DOHH2 (cell line): ENCODE measurements around the gene YEATS2.

Source experiments
- H3F3A ChIP-seq: fragments of 200-600 bp; sonication (generic), shearing (Covaris generic); 2 replicates; pipeline ENCODE4 v1.6.0; 2016; ENCODE audit warnings: antibody characterized with exemption, mild to moderate bottlenecking; ENCODE audit not compliant: control insufficient read depth, insufficient read depth
- H3K27ac ChIP-seq: fragments of 200-600 bp; sonication (generic); 2 replicates; pipeline ENCODE4 v1.5.1; 2014; ENCODE audit warnings: low read depth, mild to moderate bottlenecking, low read length, moderate library complexity
- H3K27me3 ChIP-seq: fragments of 200-600 bp; sonication (generic); 2 replicates; pipeline ENCODE4 v1.6.1; 2014; ENCODE audit warnings: mild to moderate bottlenecking, low read length, mixed read lengths; ENCODE audit not compliant: control insufficient read depth
- H3K36me3 ChIP-seq: fragments of 200-600 bp; sonication (generic); 2 replicates; pipeline ENCODE4 v1.6.1; 2014; ENCODE audit warnings: mild to moderate bottlenecking, low read length, moderate library complexity, mixed read lengths; ENCODE audit not compliant: control insufficient read depth
- H3K4me1 ChIP-seq: fragments of 200-600 bp; sonication (generic); 2 replicates; pipeline ENCODE4 v1.6.1; 2014; ENCODE audit warnings: mild to moderate bottlenecking, low read length, mixed read lengths; ENCODE audit not compliant: control insufficient read depth
- H3K4me2 ChIP-seq: fragments of 200-600 bp; sonication (generic); 2 replicates; pipeline ENCODE4 v1.6.0; 2014; ENCODE audit warnings: mild to moderate bottlenecking, low read length, moderate library complexity
- H3K4me3 ChIP-seq: fragments of 200-600 bp; sonication (generic); 2 replicates; pipeline ENCODE4 v1.5.1; 2014; ENCODE audit warnings: mild to moderate bottlenecking, low read length, mixed read lengths
- H3K79me2 ChIP-seq: fragments of 200-600 bp; sonication (generic); 2 replicates; pipeline ENCODE4 v1.6.1; 2014; ENCODE audit warnings: mild to moderate bottlenecking, low read length, mixed read lengths; ENCODE audit not compliant: control insufficient read depth
- H3K9me2 ChIP-seq: fragments of 200-600 bp; sonication (generic); replicated peaks from 2 replicates; pipeline ENCODE4 v1.6.1; 2014; ENCODE audit warnings: mild to moderate bottlenecking, low read length, mixed read lengths; ENCODE audit not compliant: control insufficient read depth
- H3K9me3 ChIP-seq: fragments of 200-600 bp; sonication (generic); 2 replicates; pipeline ENCODE4 v1.6.1; 2014; ENCODE audit warnings: antibody characterized with exemption, low read length, mixed read lengths; ENCODE audit not compliant: control insufficient read depth, insufficient read depth
- H4K20me1 ChIP-seq: fragments of 200-600 bp; sonication (generic); 2 replicates; pipeline ENCODE4 v1.6.0; 2014; ENCODE audit warnings: low read depth, mild to moderate bottlenecking, antibody characterized with exemption, low read length, moderate library complexity; ENCODE audit not compliant: control insufficient read depth, insufficient read depth
- CTCF ChIP-seq: fragments of 200-600 bp; sonication (generic); IDR thresholded peaks from one replicate; pipeline ENCODE4 v1.5.1; 2014; ENCODE audit warnings: antibody characterized with exemption, mild to moderate bottlenecking, low read depth, low read length; ENCODE audit not compliant: poor library complexity, severe bottlenecking
- EZH2phosphoT487 ChIP-seq: fragments of 200-600 bp; sonication (generic); IDR thresholded peaks from 2 replicates; pipeline ENCODE4 v1.6.1; 2017; ENCODE audit warnings: borderline replicate concordance, mild to moderate bottlenecking, antibody characterized with exemption, low read length, moderate library complexity, mixed read lengths

YEATS2 gene

DNA sequence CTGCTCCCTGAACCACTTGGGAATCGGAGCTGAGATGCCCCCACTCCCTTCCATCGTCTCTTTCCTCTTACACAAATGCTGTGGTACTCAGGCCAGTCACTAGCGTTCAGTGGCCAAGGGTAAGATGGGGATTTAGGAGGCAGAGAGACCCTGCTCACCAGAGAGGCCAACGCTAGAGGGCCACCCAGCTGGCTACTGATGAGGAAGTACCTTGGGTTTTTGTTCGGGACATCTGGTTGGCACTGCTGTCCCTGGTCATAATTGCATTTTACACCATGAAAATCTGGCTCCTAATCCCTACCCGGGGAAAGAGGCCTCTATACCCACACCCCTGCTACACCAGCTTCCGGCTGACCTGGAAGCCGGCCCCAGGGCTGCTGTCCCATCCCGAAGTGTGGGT, 120.0 kb downstream of the YEATS2 start:
- Histone ChIP-seq H3K27me3 (no peaks in the 10 kb centered on the region), H3K9me2 (no peaks in the 10 kb centered on the region), H3K4me2 (no peak overlapping the region), H3K36me3 (0 out of 2 replicates have a peak, but pooled peaks cover 5% of the 10 kb centered on the region), H3K4me1 (no peaks in the 10 kb centered on the region), H3K27ac (no peak overlapping the region), H3F3A (peaks cover 7% of the 10 kb centered on the region; the same call in 1 of the 2 replicates), H3K79me2 (no peaks in the 10 kb centered on the region), H4K20me1 (0 out of 2 replicates have a peak, but pooled peaks cover 6% of the 10 kb centered on the region), H3K9me3 (no peaks in the 10 kb centered on the region), H3K4me3 (no peak overlapping the region)
- TF ChIP-seq CTCF, result no peak
- TF ChIP-seq EZH2phosphoT487, result no peak

DNA sequence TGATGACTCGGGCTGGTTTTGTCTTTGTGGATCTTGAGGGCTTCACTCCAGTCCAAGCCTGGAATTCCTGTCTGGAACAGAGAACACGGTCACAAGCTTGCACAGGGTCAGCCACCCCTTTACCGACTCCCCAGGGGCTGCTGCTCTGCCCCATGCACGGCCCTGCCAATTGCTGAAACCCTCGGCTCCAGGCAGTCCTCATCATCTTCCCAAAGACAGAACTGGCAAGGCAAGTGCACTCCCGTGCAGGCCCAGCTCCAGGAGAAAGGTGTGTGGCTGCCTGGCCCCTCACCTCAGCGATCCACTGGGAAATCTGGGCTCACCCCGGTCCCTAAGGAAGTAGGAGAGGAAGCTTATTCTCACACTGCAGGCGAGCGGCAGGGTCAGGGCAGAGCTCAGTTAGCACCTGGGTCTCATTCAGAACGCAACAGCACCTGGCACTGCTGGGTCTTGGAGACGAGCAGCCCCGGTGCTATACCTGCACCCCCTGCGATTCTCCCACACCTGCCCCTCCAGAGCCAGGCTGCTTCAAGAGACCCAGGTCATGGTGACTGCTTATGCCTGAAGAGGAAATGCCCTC, 120.5 kb downstream of the YEATS2 start:
- Histone ChIP-seq H3K4me3 (no peak overlapping the region), H3K9me2 (no peaks in the 10 kb centered on the region), H3K4me1 (no peaks in the 10 kb centered on the region), H3K4me2 (no peak overlapping the region), H3F3A (peaks cover 7% of the 10 kb centered on the region; the same call in 1 of the 2 replicates), H3K79me2 (no peaks in the 10 kb centered on the region), H3K27me3 (no peaks in the 10 kb centered on the region), H3K9me3 (no peaks in the 10 kb centered on the region), H3K36me3 (0 out of 2 replicates have a peak, but pooled peaks cover under 1% of the 10 kb centered on the region), H4K20me1 (0 out of 2 replicates have a peak, but pooled peaks cover 6% of the 10 kb centered on the region), H3K27ac (no peak overlapping the region)
- TF ChIP-seq CTCF, result no peak

- Histone ChIP-seq H3K79me2 (no peaks in the 10 kb centered on the region), H3K9me2 (no peaks in the 10 kb centered on the region), H3K27me3 (peaks cover 3% of the 10 kb centered on the region; the same call in 1 of the 2 replicates), H3F3A (peaks cover 7% of the 10 kb centered on the region; the same call in 1 of the 2 replicates), H4K20me1 (0 out of 2 replicates have a peak, but pooled peaks cover 6% of the 10 kb centered on the region), H3K27ac (no peak overlapping the region), H3K4me3 (no peak overlapping the region), H3K9me3 (no peaks in the 10 kb centered on the region), H3K4me2 (no peak overlapping the region), H3K36me3 (no peaks in the 10 kb centered on the region), H3K4me1 (peaks cover 3% of the 10 kb centered on the region)
- TF ChIP-seq EZH2phosphoT487 (no peak), CTCF (no peak)
Observed at GRCh38 chr3:183818706-183819624, 121.4 kb downstream of the YEATS2 start.
